Neural cell (in vitro differentiated cells): Measurements from ENCODE around the gene FCN1. TPM values are rescaled to one million over a fixed set of nuclear protein-coding genes. Genes with fewer than 3 reads are reported as not detected.

ENCODE experiments used
- H2AFZ ChIP-seq: fragments of 200-600, 300-800 bp; sonication (generic), shearing (Covaris generic); 2 replicates; pipeline ENCODE4 v1.6.0; 2014; ENCODE audit warnings: low read depth, mild to moderate bottlenecking, antibody characterized with exemption, low read length, moderate library complexity
- H3F3A ChIP-seq: fragments of 200-600 bp; shearing (Covaris generic); 2 replicates; pipeline ENCODE4 v1.6.1; 2016; ENCODE audit warnings: mild to moderate bottlenecking, moderate library complexity, mixed read lengths, antibody characterized with exemption, low read length; ENCODE audit not compliant: insufficient read depth, poor library complexity, severe bottlenecking
- H3K27ac ChIP-seq: fragments of 200-600, 300-800 bp; sonication (generic), shearing (Covaris generic); 2 replicates; pipeline ENCODE4 v1.5.1; 2014; ENCODE audit warnings: mild to moderate bottlenecking, low read length, moderate library complexity
- H3K27me3 ChIP-seq: fragments of 300-800, 200-600 bp; sonication (generic), shearing (Covaris generic); 2 replicates; pipeline ENCODE4 v1.6.0; 2014; ENCODE audit warnings: mild to moderate bottlenecking, low read depth, low read length, moderate library complexity; ENCODE audit not compliant: insufficient read depth
- H3K36me3 ChIP-seq: fragments of 300-800, 200-600 bp; sonication (generic), shearing (Covaris generic); 2 replicates; pipeline ENCODE4 v1.5.1; 2014; ENCODE audit warnings: mild to moderate bottlenecking, antibody characterized with exemption, low read length, moderate library complexity; ENCODE audit not compliant: insufficient read depth
- H3K4me2 ChIP-seq: fragments of 300-800, 200-600 bp; sonication (generic), shearing (Covaris generic); 2 replicates; pipeline ENCODE4 v1.6.0; 2014; ENCODE audit warnings: mild to moderate bottlenecking, low read length
- H3K4me3 ChIP-seq: fragments of 300-800, 200-600 bp; sonication (generic), shearing (Covaris generic); 2 replicates; pipeline ENCODE4 v1.5.1; 2014; ENCODE audit warnings: mild to moderate bottlenecking, low read length, moderate library complexity
- H3K79me2 ChIP-seq: fragments of 200-600 bp; shearing (Covaris generic); replicated peaks from 2 replicates; pipeline ENCODE4 v1.6.0; 2014; ENCODE audit warnings: mild to moderate bottlenecking, low read length, moderate library complexity; ENCODE audit not compliant: insufficient read depth
- H3K9ac ChIP-seq: fragments of 300-800, 200-600 bp; sonication (generic), shearing (Covaris generic); 2 replicates; pipeline ENCODE4 v1.6.1; 2016; ENCODE audit warnings: mild to moderate bottlenecking, low read length, mixed read lengths
- H3K9me2 ChIP-seq: fragments of 200-600 bp; shearing (Covaris generic); 2 replicates; pipeline ENCODE4 v1.6.1; 2016; ENCODE audit warnings: mild to moderate bottlenecking, low read length, mixed read lengths; ENCODE audit not compliant: insufficient read depth
- H3K9me3 ChIP-seq: fragments of 200-600, 300-800 bp; sonication (generic), shearing (Covaris generic); 2 replicates; pipeline ENCODE4 v1.6.1; 2016; ENCODE audit warnings: mild to moderate bottlenecking, mixed run types, low read length, moderate library complexity, mixed read lengths
- H4K20me1 ChIP-seq: fragments of 200-600 bp; shearing (Covaris generic); 2 replicates; pipeline ENCODE4 v1.6.1; 2016; ENCODE audit warnings: mild to moderate bottlenecking, mixed run types; ENCODE audit not compliant: insufficient read depth
- CTCF ChIP-seq: fragments of 450-650 bp; IDR thresholded peaks from 2 replicates; pipeline ENCODE4 v1.5.1; 2014; ENCODE audit warnings: antibody characterized with exemption, mild to moderate bottlenecking, moderate library complexity; ENCODE audit not compliant: poor library complexity, severe bottlenecking
- EP300 ChIP-seq: fragments of 450-650 bp; conservative IDR thresholded peaks from 2 replicates; pipeline ENCODE4 v1.6.1; 2014; ENCODE audit warnings: antibody characterized with exemption, mild to moderate bottlenecking, moderate library complexity; ENCODE audit not compliant: poor library complexity, severe bottlenecking
- EZH2 ChIP-seq: fragments of 200-600, 300-800 bp; shearing (Covaris generic), sonication (generic); IDR thresholded peaks from 2 replicates; pipeline ENCODE4 v1.6.1; 2014; ENCODE audit warnings: antibody characterized with exemption, low read length, borderline replicate concordance, mild to moderate bottlenecking; ENCODE audit not compliant: insufficient read depth, poor library complexity, severe bottlenecking
- MXI1 ChIP-seq: fragments of 450-650 bp; conservative IDR thresholded peaks from 2 replicates; pipeline ENCODE4 v1.6.1; 2014; ENCODE audit warnings: antibody characterized with exemption, mild to moderate bottlenecking; ENCODE audit not compliant: poor library complexity, severe bottlenecking
- POLR2AphosphoS5 ChIP-seq: IDR thresholded peaks from 2 replicates; pipeline ENCODE4 v1.6.1; 2012
- RAD21 ChIP-seq: fragments of 450-650 bp; conservative IDR thresholded peaks from 2 replicates; pipeline ENCODE4 v1.6.1; 2014; ENCODE audit warnings: antibody characterized with exemption, mild to moderate bottlenecking, moderate library complexity
- REST ChIP-seq: IDR thresholded peaks from 2 replicates; pipeline ENCODE4 v1.6.1; 2012; ENCODE audit warnings: borderline replicate concordance
- SMC3 ChIP-seq: fragments of 450-650 bp; conservative IDR thresholded peaks from 2 replicates; pipeline ENCODE4 v1.6.1; 2014; ENCODE audit warnings: antibody characterized with exemption, mild to moderate bottlenecking, moderate library complexity; ENCODE audit not compliant: poor library complexity
- TAF1 ChIP-seq: IDR thresholded peaks from 2 replicates; pipeline ENCODE4 v1.6.1; 2012; ENCODE audit warnings: low read depth
- polyA plus RNA-seq: library from polyadenylated mRNA; depleted of rRNA; stranded (reverse); fragments of >200 nt; gene quantifications from 2 replicates; pipeline ENCODE4 v1.2.3, GENCODE V29; 2014

The FCN1 gene
- polyA plus RNA-seq, 1 donor from 2014 or later: not detected

- TF ChIP-seq RAD21 (no peak), MXI1 (no peak), EZH2 (no peak), EP300 (no peak), CTCF (no peak), TAF1 (no peak), SMC3 (no peak), REST (no peak), POLR2AphosphoS5 (no peak)
- Histone ChIP-seq H3K79me2 (no peaks in the 10 kb centered on the region), H2AFZ (no peak overlapping the region), H3K9ac (no peak overlapping the region), H4K20me1 (no peaks in the 10 kb centered on the region), H3F3A (no peaks in the 10 kb centered on the region), H3K27ac (no peak overlapping the region), H3K27me3 (no peaks in the 10 kb centered on the region), H3K9me3 (no peaks in the 10 kb centered on the region), H3K36me3 (no peaks in the 10 kb centered on the region), H3K4me3 (no peak overlapping the region), H3K9me2 (no peaks in the 10 kb centered on the region), H3K4me2 (no peak overlapping the region)
Observed at GRCh38 chr9:134922932-134923240, 5.2 kb upstream of the FCN1 start.

- no peak overlapping the region for H2AFZ ChIP-seq
- no peak for TF ChIP-seq REST
- no peak for TF ChIP-seq EP300
- no peak for TF ChIP-seq EZH2
- TF ChIP-seq MXI1: no peak
- TF ChIP-seq SMC3: no peak
- no peak for TF ChIP-seq TAF1
- TF ChIP-seq POLR2AphosphoS5: no peak
- TF ChIP-seq RAD21: no peak
- no peak for TF ChIP-seq CTCF
- no peaks in the 10 kb centered on the region for H3K9me2 ChIP-seq
- H3F3A ChIP-seq: no peaks in the 10 kb centered on the region
- no peak overlapping the region for H3K27ac ChIP-seq
- no peaks in the 10 kb centered on the region for H3K36me3 ChIP-seq
- H3K4me3 ChIP-seq: no peak overlapping the region
- H3K9ac ChIP-seq: no peak overlapping the region
- no peaks in the 10 kb centered on the region for H3K79me2 ChIP-seq
- H3K4me2 ChIP-seq: no peak overlapping the region
- H4K20me1 ChIP-seq: no peaks in the 10 kb centered on the region
- no peaks in the 10 kb centered on the region for H3K27me3 ChIP-seq
- H3K9me3 ChIP-seq: no peaks in the 10 kb centered on the region
Observed at GRCh38 chr9:134922066-134922931, 4.6 kb upstream of the FCN1 start.
